ENCODE measurements around the gene ENOX1.

ENOX1 gene

DNA sequence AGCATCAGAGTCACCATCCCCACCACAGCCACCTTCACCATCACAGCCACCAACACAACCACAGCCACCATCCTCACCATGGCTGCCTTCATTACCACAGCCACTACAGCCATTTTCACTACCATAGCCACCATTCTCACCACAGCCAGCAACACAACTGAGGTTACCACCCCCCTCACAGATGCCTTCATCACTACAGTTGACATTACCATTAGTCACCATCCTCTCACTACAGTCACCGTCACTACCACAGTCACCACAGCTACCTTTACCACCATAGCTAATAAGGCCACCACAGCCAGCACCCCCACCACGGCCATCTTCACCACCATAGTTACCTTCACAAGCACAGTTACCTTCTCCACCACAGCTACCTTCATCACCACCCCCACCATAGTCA lies 493.8 kb downstream of the ENOX1 start:
- DNase-seq, result no peak

DNA sequence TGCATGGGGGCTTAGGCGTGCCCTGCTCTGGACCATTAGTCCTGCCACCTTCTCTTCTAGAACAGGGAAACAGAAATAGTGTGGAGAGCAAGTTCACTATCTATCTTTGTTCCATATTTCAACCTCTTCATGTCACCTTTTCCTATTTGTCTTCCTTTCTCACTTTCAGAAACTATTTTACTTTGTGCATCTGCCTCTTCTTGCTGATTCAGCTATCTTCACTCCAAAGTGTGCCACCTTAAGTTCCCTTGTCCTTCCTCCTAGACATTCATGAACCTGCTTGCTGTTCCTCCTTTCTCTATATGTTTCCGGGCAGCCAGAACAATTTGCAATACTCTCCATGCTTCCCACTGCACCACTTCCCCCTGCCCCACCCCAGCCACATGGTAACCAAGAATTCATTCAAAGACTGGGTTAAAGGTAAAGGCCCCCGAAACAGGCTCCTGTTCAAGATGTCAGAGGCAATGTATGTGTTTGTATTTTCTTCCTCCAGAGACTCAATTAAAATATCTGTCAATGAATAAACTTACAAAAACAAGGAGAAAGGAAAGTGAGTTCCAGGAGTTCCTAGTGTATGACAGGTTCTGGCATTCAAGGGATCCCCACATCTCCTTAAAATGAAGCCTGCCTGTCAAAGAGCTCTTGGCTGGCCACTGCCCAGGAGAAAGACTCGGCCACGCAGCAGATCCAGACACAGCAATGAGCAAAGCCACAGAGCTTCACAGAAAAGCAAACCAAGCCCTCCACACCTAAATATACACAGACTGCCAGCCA lies 495.3 kb downstream of the ENOX1 start:
- no peak for DNase-seq

DNA sequence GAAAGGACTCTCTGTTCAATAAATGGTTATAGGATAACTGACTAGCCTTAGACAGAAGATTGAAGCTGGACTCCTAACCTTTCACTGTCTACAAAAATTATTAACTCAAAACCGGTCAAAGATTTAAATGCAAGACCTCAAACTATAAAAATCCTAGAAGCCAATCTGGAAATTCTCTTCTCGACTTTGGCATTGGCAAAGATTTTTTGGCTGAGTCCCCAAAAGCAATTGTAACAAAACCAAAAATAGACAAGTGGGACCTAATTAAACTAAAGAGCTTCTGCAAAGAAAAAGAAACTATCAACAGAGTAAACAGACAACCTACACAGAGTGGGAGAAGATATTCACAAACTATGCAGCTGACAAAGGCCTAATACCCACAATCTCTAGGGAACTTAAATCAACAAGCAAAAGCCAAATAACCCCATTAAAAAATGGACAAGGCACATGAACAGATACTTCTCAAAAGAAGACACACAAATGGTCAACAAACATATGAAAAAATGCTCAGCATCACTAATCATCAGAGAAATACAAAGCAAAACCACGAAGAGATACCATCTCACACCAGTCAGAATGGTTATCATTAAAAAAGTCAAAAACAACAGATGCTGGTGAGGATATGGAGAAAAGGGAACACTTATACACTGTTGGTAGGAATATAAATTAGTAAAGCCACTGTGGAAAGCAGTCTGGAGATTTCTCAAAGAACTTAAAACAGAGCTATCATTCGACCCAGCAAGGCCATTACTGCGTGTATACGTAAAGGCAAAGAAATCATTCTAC lies 497.1 kb downstream of the ENOX1 start:
- no peak for DNase-seq

DNA sequence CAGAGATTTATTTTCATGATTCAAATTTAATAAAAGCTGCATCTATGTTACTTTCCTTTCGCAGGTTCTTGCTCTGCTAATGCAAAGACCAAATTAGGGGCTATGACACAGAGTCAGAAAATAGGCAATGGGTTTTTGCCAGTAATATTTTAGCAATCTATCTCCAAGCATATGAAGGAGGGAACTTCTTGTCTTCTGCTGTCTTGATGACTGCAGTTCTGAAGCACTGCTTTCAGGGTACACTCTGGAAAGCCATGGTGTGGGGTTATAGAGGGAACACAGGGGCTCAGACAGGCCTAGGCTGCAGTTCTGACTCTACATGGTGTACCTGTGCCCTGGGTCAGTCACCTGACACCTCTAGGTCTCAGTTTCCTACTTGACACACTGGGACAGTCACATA lies 500.0 kb downstream of the ENOX1 start:
- DNase-seq, result no peak

DNA sequence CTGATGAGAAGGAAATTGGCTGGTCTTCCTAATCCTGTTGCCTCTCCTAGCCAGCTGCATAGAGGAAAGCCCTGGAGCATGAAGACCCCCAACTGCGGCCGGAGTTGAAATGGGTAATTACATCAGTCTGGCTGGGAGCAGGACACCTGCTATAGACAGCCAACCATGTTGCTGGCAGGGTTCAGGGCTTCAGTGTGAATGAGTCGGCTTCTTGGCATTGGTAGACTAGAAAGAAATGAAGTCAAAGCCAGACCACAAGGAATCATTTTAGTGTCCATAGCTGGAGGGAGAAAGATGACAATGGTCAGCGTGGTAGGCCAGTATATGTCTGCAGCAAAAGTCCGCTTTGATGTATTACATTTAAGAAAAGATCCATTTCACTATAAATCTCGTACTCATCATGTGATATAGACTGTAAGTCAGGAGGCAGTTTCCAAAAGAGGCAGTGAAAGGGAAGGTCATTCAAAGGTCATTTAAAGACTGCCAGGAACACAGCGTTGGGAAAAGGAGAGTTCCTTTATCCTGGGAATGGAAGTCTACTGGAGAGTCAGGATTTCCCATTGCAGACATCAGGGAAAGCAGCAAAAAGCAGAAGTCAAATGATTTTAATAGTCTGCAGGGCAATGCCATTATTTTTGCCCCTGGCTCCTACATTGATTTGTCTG lies 500.7 kb downstream of the ENOX1 start:
- DNase-seq, result peak in 5 of 58 donors; percentile 8 to 37 (median 28)

DNA sequence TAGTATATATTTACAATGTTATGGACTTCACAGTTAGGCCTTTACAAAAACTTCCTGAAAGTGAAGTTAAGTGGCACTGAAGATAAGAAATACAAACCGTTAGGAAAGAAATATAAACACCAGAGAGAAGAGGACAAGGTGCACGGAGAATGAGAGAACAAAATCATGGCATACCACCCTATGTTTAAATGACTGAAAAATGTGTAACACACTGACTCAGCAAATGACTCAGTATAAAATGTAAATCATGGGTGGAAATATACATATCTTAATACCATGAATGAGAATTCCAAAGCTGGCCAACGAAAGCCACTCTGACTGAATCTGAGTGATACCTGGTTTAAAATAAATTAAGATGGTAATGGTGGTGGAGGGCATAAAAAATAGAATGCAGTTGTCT lies 502.6 kb downstream of the ENOX1 start:
- DNase-seq, result no peak

DNA sequence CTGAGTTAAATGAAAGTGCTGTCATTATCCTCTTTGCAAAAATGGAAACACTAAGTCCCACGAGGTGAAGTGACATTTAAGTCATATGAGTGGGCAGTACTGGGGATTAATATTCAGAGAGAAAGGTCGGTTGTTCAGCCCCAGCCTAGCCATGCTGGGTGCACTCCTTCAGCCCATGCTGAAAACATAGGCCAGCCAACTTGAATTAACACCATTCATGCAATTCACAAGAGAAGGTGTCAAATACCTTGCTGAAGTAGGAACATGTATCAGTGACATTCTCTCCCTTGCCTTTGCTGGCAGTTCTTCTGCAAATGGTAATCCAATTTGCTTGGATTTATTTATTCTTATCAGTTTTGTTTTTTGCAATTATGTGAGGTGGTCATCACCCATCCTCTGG lies 507.1 kb downstream of the ENOX1 start:
- no peak for DNase-seq

DNA sequence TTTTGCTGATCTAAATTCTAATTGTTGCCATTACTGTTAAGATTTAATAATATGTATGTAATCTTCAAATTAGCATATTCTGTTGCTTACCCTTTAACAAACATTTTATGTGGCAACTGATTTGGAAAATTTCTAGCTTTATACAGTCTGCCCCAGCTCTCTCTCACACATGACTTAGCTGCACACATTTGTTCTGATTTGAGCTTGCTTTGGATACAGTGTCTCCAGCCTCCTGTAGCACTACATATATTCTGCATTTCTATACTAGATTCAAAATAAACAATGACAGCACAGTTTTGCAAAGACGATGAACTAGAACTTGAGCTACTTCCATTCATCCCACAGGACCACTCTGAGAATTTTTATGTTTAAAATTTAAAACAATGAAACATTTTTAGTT lies 508.6 kb downstream of the ENOX1 start:
- DNase-seq, result no peak

DNA sequence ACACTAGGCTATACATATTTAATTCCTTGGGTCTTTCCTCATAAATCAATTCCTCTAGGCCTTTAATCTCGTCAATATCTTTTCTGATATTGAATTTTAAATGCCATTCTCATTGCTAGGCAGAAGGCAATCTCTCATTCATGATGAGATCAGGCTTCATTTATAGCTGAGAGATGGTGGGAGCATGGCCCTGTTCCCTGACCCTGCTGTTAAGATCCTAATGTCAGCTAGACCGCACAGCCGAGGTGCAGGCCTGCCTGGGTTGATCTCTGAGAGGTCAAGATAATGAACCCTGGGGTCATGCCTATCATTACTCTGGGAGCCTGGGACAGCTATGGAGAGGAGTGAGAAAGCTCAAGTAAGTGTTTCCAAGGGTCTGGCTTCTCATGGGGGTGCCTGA lies 509.6 kb downstream of the ENOX1 start:
- no peak for DNase-seq

DNA sequence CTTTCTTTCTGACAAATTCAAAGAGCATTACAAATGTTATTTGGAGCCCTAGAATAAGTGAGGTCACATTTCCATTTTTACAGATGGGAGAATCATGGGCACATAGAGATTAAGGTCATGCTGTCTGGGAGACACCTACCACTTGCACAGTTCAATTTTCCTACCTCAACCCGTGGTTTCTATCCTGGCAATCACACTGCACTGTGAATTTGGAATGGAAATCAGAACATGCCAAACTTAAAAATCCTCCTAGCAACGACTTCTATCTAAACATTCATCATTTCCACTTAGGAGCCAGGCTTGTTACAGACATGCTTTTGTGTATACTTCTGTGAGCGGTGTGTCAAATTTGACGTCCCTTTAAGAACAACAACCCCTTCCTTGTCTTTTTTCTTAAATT lies 511.9 kb downstream of the ENOX1 start:
- no peak for DNase-seq

DNA sequence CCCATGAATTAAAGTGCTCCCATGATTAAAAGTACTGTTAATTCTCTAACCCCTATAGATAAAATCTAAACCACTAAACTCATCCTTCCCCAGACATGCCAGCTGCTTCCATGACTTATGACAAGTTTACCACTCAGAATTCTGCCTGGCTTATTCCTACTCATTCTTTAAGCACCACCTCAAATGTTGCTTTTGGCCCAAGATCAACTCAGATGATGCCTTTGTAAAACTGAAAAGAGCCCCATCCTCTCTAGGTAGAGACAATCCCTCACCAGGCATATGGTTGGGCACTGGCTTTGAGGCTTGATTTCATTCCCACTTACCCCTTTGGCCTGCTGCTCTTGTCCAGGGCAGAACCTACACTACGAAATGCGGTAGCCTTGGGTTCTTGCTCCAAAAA lies 513.4 kb downstream of the ENOX1 start:
- DNase-seq, result no peak

DNA sequence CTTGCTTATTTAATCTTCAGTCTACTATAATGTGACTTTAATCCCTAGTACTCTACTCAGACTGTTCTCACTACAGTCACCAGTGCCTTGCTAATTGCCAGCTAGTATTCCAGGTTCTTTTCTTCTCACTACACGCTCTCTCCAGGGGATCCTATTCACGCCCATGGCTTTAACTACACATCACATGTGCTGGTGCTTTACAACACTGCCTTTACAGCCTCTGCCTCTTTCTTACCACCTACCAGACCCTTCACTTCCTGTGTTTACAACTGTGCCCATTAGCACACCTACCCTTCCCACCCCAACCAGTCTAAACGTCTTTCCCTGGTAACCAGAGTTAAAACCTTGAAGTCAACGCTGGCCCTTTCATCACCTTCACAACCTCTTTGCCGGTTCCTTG lies 513.9 kb downstream of the ENOX1 start:
- DNase-seq, result no peak

DNA sequence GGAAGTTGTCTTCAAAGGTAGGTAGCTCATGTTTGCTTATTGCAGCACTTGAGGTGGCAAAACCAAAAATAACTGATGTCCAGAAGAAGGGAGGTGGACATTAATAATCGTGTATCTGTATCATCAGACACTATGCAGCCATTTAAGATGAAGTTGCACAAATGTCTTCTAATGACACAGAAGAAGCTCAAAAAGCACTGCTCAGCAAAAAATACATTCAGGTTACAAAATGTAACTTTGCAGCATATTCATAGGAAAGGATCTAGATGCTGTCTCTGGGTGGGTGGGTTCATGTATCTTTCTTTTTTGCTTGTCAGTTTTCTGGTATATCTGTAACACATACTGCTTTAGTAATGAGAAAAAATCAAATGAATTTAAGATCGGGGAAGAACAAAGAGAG lies 515.6 kb downstream of the ENOX1 start:
- DNase-seq, result no peak

DNA sequence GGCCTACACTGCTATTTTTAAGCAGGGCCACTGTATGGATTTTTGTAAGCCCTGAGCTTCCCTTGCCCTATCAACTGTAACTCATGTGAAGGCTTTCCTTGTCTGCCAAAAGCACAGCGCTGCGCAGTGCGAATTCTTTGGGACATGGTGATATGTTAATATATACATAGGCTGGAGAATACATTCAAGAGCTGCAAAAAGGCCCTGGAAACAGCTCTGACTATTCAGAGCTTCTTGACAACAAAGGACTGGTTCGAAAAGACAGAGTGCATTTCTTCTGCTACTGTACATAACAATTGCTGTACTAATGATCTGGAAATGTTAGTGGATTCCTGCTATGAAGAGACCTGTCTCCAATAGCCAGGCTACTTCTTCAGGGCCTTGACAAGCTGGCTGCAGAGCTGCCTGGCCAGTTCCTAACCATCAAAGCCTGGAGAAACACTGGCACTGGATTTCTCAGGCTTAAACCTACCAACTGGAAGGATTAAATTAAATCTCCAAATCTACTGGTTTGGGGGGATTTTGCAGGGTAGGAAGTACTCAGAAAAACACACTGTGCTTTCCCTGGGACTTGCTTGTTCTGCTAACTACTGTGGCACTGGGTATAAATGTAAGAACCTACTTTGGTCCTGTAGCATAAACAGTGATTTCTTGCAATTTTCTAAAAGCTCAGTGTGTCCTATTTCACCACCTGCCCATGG lies 516.5 kb downstream of the ENOX1 start:
- no peak for DNase-seq

DNA sequence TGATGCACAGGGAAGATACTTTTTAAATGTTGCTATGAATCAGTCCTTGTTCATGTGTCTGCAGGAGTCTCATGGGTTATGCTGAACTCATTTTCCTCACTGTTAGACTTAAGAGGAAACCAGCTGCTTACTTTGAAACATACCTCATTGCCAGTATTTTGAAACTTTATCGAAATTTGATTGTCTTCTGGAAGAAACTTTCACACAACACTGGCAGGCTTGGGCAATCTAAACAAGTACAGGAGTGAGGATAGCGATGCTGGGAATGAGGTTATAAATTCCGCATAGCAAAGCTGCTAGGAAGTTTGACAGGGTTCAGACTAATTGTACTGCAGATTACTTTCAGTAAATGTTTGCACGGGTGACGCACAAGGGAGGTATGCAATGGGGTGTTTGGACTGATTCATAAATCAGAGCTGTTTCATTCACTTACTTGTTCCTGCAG lies 517.7 kb downstream of the ENOX1 start:
- no peak for DNase-seq

DNA sequence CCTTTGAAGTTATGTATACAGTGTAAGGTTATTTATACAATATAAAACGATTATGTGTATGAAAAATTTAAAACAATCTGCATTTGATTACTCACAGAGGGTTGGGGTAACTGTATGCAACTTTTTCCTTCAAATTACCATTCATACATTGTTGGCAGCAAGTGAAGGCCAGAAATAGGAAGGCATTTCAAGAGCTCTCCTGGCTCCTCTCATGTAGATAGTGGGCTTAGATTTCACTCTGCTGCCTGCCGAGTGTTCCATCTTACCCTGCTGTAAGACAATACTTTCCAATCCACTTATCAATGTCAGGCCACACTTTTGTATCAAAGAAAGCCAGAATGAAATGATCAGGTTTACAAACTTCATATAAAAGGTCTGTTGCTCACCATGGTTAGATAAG lies 518.1 kb downstream of the ENOX1 start:
- no peak for DNase-seq

DNA sequence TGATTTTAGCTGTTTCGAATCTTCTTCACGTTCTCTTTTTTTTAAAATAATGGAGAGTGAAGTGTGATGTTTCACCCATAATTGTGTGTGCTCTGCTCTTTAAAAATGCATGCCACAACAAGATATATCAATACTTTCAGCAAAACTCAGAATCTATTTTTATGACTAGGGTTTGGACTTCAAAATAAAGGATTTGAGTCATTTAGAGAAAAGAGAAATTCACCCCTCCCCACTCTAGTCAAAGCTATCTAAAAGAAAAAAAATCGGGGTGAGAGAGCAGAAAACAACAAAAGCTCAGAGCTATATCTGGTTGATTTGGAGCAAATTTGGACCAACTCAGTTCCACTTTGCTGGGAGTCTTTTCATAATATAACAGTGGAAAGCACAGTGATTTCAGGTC lies 518.9 kb downstream of the ENOX1 start:
- no peak for DNase-seq

DNA sequence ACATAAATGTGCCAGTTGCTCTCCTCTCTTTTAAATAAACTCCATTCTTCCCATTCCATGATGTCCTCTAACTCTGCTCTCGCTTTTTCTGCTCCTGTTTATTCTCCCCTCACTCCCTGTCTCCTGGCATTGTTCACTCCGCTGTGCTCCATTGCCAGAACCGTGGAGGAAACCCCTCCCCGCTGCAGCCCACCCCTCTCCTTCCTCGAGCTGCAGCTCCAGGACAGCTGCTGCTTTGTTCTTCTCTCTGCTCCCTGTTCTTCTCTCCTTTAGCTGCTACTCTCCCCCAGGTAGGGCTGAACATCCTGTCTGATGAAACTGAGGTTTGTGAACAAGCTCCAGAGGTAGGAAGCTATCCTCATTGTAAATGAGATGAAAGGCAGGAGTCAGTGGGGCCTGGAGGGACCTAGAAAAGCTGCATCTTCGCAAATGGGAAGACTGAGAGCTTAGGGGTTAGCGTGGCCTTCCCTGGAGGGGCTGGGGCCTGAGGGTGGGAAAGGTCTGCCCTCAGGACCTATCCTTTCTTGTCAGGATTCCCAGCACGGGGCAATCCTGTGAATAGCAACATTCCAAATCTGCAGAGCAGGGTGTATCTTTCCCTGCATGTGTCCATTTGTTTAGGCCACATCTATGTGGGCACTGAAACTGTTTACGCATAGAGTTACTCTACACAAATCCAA lies 519.7 kb downstream of the ENOX1 start:
- no peak for DNase-seq

DNA sequence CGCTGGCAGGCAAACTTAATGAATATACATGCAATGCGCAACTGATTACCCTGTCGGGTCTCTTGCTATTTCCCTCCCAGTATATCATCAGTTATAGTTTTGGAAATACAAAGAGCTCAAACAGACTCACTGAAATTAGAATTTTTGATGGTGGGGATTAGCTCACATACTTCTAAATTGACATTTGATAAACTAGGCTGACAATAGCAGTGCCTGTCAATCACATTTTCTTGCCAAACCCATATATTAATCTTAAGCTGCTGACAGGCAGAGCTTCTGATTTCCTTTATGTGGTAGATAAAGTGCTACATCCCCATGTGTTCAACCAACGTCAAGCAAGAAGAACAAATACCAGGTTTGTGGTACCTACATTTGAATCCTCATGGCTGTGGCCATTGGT lies 521.7 kb downstream of the ENOX1 start:
- no peak for DNase-seq

DNA sequence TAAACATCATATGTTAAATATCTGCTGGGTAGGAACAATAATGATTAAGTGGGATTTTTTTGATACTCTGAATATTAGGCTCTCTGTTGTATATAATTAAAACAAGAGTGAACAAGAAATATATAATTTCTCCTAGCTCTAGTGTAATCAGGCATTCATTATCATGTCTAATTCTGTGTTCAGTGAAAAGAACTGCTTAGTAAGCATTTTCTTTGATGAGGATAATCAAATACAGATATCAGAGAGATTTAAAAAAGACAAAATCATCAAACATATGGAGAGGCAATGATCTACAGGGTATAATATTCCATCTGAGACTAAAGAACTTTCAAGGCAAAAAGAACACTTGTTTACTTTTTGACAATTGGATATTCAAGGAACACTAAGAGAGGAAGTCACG lies 522.3 kb downstream of the ENOX1 start:
- DNase-seq, result no peak

DNA sequence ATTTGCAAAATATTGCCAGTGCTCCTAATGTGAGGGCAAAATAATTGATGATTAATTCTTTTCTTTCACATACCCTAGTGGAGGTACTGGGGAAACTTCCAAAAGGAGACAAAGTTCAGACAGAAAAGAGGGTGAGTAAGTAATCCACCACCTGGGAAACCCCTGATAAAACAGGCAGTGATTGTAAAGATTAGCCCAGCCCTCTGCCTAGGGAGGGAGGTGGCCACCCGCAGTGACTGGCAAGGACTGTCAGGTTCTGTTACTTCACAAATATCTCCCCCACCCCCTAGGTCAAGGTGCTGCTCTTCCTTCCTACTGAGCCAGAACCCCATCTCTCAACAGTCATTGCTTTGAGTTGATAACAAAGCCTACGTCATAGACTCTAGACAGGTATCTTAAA lies 523.7 kb downstream of the ENOX1 start:
- DNase-seq, result no peak
